RPMI7951 (cell line): ENCODE measurements around the gene TSPOAP1. TPM values are rescaled to one million over a fixed set of nuclear protein-coding genes. Genes with fewer than 3 reads are reported as not detected.

Experiments
- DNase-seq: peaks from one replicate; pipeline ENCODE4 v3.0.0-alpha.2; 2012; ENCODE audit warnings: low read depth
- total RNA-seq: library from RNA; depleted of rRNA; stranded (reverse); fragments of >200 nt; shearing (Covaris generic); gene quantifications from 2 replicates; pipeline ENCODE4 v1.2.3, GENCODE V29; 2014

The TSPOAP1 gene
- total RNA-seq, 1 experiment from 2014 or later, result 0.84 TPM

DNA sequence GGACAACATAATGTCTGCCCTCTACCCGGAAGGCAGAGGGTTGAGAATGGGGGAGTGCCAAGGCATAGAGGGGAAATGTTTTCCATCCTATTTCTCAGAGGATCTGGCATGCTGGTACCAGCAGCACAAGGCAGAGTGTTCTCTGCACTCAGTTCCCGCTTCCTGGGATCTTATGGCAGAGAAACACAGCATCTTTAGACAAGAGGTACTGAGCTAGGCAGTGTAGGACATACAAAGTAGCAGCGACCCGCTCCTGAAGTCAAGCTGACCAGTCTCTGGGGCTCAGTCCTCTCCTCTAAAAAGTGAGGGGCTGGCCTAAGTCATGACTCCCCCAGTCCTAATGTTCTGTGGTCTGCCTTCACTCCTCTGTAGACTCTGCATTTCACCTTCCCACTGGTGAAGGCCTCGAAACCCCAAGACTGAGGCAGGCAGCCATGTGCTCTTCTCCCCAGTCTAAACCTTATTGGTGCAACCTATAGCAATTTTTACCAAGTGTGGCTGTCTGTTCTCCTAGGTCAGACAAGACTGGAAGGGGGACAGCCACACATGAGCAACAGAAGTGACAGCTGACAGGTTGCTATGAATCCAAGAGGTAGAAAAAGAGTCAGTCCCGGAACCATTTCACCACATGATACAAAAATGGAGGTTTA, 11.3 kb upstream of the TSPOAP1 start:
- DNase-seq, result no peak

DNA sequence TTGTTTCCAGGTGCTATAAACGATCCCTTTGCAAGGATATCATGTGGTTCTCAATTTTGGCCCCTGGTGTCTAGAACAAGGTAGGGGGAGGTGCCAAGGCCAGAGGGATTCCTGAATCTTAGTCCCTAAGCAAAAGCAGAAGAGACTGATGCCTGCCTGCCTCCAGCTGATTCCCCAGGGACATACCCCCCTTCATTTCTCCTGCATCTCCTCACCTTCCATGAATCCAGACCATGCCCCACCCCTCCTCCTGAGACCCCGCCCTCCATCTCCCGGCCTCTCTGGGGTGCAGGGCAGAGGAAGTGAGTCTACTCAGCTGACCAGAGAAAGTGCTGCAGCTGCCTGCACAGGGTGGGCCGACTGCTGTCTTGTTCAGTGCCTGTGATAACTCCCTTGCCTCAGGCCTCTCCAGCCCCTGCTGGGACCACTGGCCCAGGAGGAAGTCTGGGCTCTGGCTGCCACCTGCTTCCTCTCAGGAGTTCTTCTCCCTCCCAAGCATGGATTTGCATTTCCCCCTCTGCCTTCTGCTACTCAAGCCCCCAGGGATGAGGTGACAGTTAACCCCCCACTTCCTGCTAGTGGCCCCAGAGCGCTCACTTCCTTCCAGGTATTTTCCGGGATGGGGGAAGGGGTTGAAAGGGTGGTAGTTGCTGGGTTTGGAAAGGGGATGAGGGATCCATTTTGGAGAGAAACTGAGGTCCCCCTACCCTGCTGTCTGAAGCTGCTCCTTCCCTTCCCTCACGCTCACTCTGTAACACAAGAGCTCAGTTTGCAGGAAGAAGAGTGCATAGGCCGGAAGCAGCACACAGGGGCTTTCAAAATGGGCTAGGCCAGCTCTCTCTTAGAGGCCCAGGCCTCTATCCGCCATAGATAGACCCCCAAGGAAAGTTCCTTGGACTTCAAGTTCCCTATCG, 10.5 kb upstream of the TSPOAP1 start:
- peak; percentile 83 for DNase-seq

- no peak for DNase-seq
These were observed 9.9 kb upstream of the TSPOAP1 start for GRCh38 chr17:58338454-58338840.

GRCh38 chr17:58337600-58338453, 9.2 kb upstream of the TSPOAP1 start:
- DNase-seq, result peak; percentile 96

DNA sequence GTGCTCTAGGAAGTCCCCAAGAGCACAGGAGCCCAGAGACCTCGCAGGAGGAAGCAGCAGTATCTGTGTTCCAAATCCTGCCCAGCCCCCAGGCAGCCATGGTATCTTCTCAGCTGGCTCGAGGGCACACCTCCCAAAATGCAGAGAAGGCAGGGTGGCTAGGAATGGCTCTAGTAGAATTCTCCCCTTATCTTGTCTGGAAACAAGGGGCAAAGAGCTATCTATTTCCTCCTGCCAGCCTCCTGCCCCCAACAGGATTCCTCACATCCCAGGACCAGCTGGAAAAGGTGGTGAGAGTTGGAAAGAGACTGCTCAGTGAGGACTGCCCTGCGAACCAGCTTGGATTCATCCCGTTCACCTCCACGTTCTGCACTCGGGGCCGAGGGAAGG, 8.6 kb upstream of the TSPOAP1 start:
- DNase-seq, result no peak

DNA sequence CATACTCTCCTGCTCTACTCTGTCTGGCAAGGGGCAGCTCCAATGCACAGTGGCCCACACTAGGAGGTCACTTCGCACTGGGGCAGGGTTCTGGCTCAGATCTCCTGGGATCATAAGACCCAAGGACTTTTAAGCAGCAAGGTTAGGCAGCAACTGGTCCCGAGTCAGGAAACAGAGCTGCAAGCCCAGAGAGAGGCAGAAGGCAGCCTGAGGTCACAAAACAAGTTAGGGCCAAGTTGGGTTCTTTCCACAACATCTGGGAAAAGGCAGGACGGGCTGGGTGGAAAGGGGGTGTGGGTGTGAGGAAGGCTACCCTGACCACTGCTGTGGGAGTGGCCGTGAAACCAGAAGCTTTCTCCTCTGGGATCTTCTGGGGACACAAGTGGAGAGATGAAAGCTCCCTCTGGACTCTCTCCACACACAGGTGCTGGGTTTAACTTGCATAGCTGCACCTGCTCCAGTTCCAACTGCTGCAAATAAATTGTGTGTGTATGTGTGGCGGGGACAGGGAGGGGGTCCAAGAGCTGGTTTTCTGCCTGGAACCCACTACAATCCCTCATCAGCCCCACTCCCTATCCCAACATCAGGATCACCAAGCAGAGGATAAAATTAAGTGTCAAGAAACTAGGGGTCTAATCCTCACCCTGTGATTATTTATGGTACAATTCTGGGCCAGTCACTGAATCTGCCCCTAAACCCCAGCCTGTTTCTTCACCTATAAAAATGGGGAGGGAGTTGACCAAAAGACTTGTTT, 8.0 kb upstream of the TSPOAP1 start:
- DNase-seq, result peak; percentile 86

GRCh38 chr17:58335779-58336455, 7.3 kb upstream of the TSPOAP1 start:
- DNase-seq, result peak; percentile 89

DNA sequence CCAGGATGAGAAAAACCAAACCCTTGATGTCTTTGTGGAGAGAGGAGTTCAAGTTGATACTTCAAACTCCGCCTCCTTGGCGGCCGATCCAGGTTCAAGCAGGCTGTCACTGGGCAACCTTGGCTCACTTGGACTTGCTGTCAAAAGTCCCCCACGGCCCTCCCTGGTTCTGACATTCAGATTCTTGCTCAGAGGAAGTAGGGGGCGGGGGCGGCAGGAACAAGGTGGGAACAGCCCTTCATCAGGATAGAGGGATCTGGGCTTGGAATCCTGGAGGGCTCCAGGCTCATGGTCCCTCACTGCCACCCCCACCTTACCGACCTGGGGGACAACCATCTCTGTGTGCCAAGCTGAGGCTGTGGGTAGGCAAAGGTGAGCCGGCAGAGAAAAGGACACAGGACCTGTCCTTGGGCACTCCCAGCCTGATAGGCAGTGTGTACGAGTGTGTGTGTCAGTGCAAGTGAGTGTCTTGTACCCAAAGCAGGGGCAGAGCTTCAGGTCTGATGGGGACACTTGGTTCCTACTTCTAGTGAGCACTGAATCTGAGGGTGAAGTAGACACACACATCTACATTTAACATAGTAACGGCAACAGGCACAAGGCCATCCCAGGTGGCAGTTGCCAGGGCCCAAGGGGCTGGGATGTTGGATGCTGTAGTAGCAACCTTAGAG, 6.6 kb upstream of the TSPOAP1 start:
- DNase-seq, result no peak

- no peak for DNase-seq
These were observed 6.1 kb upstream of the TSPOAP1 start for GRCh38 chr17:58334661-58335060.

DNA sequence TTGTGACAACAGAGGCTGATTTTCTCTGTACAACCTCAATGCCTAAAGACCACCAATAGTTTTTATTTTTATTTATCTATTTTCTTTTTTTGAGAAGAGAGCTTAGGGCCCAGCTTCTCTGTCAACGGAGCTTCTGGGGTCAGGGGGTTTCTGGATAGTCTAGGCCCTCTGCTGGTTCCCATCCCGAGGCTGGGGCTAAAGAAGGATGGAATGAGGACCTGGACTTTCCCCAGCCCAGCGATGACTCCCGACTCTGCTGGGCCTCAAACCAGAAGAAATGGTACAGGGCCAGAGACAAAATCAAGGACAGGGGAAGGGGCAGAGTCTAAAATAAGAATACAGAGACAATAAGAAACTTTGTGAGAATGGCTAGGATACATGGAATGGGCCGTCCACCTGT, 5.7 kb upstream of the TSPOAP1 start:
- DNase-seq, result no peak

GRCh38 chr17:58333736-58334207, 5.2 kb upstream of the TSPOAP1 start:
- no peak for DNase-seq

- DNase-seq, result no peak
These were observed 4.5 kb upstream of the TSPOAP1 start for GRCh38 chr17:58332778-58333735.

GRCh38 chr17:58331815-58332777, 3.5 kb upstream of the TSPOAP1 start:
- DNase-seq, result no peak

DNA sequence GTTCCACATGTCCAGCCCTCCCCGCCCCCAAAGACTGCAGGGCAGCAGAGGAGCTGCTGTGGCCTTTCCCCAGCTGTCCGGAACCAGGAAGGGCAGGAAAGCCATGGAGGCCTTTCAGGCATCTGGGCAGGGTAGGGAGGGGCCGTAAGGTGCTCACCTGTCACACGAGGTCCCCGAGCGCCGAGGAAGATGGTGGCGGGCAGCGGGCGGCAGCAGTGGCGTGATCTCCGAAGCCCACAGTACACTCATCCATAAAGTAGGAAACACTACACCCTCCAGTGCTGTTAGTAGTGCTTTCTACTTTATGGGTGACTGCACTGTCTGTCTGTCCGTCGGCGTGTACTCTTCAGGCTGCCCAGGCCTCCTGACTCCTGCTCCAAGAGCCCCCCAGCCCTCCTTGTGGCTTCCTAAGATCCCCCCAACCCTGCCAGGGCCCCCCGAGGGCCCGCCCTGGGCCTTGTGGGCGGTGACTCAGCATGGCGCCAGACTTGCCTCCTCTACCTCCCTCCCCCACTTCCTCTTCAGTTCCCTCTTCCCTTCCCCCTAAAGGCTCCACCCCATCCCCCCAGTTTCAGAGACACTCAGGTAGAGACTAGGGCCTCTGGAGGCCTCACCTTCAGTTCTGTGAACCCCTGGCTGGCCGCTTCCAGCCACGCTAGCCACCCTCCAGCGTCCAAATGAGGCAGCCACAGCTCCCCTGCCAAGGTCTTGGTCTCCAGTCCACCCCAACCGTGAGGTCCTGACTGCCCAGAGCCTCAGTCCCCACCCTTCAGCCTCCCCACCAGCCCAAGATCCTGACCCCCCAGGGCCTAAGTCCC, 2.6 kb upstream of the TSPOAP1 start:
- peak; percentile 15 for DNase-seq

DNA sequence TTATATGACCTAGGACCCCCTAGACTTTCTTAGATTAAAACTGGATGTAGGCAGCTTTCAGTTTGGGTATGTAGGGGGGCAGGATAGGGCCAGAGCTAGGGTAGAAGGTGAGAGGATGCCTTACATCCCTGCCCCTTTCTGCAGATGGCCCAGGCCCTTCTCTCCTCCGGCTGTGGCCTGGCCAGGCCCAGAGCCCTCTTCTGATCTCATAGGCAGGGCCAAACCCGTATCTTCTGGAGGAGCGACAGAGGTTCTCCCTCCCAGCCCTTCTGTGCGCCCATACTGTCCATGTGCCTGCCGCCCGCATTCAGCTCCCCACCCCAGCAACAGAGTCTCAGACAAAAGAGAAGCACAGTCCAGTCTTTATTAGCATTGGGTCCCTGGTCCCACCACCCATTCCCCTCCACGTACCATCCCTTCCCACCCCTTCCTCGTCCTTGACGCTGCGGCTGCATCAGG, 2.0 kb upstream of the TSPOAP1 start:
- no peak for DNase-seq

DNA sequence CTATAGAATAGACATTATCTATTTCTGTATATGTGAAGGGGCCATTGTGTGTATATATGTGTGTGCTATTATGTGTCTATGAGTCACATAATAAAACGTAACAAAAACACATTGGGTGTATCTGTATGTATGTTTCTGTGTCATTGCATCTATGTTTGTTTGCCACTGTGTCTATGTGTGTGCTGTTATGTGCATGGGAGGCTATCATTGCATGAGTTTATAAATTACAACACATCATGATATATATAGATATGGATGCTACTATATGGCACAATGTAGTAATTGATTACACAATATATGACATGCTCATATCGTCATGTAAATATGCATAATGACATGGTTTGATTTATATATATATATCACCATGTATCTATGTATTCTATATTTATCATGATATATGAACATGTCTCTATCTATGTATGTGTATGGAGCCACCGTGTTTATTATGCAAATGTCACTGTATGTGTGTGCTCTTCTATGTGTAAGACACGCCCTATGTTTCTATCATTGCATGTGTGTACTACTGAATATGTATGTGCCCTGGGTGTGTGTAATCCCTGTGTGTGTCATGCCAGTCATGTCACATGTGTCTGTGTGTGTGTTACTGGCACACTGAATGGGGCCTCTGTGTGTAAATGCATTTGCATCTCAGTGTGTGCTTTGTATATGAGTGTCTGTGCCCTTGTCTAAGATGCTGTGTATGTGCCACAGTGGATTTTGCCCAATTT, 1.4 kb upstream of the TSPOAP1 start:
- DNase-seq, result no peak
